Activated CD8-positive, alpha-beta memory T cell treated with anti-CD3 and anti-CD28 coated beads, Interleukin-2, amount 50 U/mL, for 1 hour (primary cell): ENCODE data around the gene HEXD.
"Not testable (repeated sequence)": the region's sequence is repeated elsewhere in the genome, so short reads cannot be mapped to it uniquely, and the experiment has no call there.

Experiments
- DNase-seq: peaks from one replicate; pipeline ENCODE4 v3.0.0-alpha.2; 2020; ENCODE audit errors: extremely low read depth

HEXD gene

GRCh38 chr17:82396601-82397435, 21.3 kb upstream of the HEXD start:
- DNase-seq = no peak

- no peak for DNase-seq
Observed at GRCh38 chr17:82397449-82398335, 20.5 kb upstream of the HEXD start.

GRCh38 chr17:82399041-82399441, 19.1 kb upstream of the HEXD start:
- DNase-seq = no peak

- DNase-seq = no peak
Observed at GRCh38 chr17:82399601-82400101, 18.5 kb upstream of the HEXD start.

- no peak for DNase-seq
Observed at GRCh38 chr17:82400206-82400605, 17.9 kb upstream of the HEXD start.

GRCh38 chr17:82400830-82401229, 17.3 kb upstream of the HEXD start:
- no peak for DNase-seq

- DNase-seq = no peak
Observed at GRCh38 chr17:82402865-82403264, 15.3 kb upstream of the HEXD start.

GRCh38 chr17:82403662-82404660, 14.2 kb upstream of the HEXD start:
- DNase-seq = no peak

GRCh38 chr17:82405051-82405450, 13.1 kb upstream of the HEXD start:
- DNase-seq = no peak

- DNase-seq = no peak
Observed at GRCh38 chr17:82406131-82406671, 11.9 kb upstream of the HEXD start.

- DNase-seq = no peak
Observed at GRCh38 chr17:82407255-82407654, 10.9 kb upstream of the HEXD start.

- no peak for DNase-seq
Observed at GRCh38 chr17:82408288-82408937, 9.7 kb upstream of the HEXD start.

- no peak for DNase-seq
Observed at GRCh38 chr17:82408938-82409318, 9.2 kb upstream of the HEXD start.

- no peak for DNase-seq
Observed at GRCh38 chr17:82410014-82410716, 8.0 kb upstream of the HEXD start.

GRCh38 chr17:82411396-82412053, 6.6 kb upstream of the HEXD start:
- no peak for DNase-seq

GRCh38 chr17:82412081-82412480, 6.1 kb upstream of the HEXD start:
- not testable (repeated sequence) for DNase-seq

- DNase-seq = no peak
Observed at GRCh38 chr17:82412535-82413520, 5.3 kb upstream of the HEXD start.
